ENCODE measurements around the gene NME1.
"Not testable (repeated sequence)": the region's sequence is repeated elsewhere in the genome, so short reads cannot be mapped to it uniquely, and the experiment has no call there.

Gene NME1

GRCh38 chr17:51147650-51148049 lies 5.7 kb upstream of the NME1 start:
- no peak for DNase-seq

- DNase-seq: no peak
These were observed 4.2 kb upstream of the NME1 start for GRCh38 chr17:51149163-51149562.

- DNase-seq: no peak
These were observed 2.4 kb upstream of the NME1 start for GRCh38 chr17:51150932-51151331.

GRCh38 chr17:51152766-51153209 lies 571 bp upstream of the NME1 start:
- no peak for DNase-seq

DNA sequence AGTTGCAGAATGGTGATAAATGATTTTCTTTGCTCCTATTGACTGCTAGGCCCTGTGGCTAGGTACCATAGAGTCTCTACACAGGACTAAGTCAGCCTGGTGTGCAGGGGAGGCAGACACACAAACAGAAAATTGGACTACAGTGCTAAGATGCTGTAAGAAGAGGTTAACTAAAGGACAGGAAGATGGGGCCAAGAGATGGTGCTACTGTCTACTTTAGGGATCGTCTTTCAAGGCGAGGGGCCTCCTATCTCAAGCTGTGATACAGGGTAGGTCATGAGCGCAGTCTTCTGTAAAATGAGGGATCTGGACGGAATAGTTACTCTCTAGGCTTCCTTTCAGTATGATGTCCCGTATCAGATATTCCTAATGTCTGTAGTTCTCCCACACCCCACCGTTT lies 817 bp downstream of the NME1 start:
- DNase-seq: no peak

DNA sequence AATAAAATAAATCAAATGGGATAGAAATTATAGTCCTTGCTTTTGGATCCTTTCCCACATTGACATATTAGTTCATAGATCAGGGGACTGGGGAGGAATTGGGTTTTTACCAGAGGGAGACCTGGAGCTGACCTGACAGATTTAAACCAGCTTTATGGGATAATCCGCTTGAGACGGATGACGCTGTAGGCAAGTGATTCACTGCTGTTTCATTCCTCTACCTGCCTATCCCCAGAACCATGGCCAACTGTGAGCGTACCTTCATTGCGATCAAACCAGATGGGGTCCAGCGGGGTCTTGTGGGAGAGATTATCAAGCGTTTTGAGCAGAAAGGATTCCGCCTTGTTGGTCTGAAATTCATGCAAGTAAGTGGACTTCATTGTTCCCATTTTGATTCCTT lies 2.1 kb downstream of the NME1 start:
- DNase-seq: no peak

GRCh38 chr17:51159604-51160003 lies 6.2 kb downstream of the NME1 start:
- DNase-seq: no peak

GRCh38 chr17:51161541-51161940 lies 8.2 kb downstream of the NME1 start:
- no peak for DNase-seq

DNA sequence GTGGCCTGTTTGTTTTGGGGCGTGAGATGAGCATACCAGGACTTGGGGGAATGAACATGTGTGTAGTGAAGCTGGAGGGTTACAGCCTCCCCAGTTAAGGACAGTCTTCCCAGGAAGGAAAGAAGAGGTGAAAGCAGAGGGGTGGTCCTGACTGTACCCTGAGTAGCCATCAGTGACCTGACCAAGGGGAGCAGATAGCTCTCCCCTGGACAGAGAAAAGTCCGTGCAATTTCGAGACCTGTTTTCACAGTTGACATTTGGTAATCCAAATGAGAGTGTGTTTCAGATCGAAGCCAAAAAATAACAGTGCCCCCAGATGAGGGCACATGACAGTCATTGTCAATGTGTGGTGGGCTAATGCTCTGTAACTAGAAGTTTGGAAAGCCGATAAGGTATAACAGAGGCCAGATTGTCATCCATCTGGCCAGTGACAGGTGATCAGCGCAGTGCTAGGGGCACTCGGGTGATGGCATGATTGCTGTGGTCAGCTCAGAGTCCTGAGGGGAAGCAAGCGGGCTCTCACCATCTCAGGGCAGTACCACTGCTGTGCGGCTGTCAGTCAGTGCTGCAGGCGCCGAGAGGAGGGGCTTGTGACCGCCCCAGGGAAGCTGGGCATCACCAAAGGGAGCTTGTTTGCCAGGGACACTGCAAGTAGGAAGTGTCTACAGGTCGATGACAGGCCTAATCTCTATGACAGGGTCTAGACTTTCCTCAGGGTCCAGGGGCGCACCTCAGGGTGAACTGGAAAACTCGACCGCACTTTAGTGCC lies 11.7 kb downstream of the NME1 start:
- DNase-seq: no peak

DNA sequence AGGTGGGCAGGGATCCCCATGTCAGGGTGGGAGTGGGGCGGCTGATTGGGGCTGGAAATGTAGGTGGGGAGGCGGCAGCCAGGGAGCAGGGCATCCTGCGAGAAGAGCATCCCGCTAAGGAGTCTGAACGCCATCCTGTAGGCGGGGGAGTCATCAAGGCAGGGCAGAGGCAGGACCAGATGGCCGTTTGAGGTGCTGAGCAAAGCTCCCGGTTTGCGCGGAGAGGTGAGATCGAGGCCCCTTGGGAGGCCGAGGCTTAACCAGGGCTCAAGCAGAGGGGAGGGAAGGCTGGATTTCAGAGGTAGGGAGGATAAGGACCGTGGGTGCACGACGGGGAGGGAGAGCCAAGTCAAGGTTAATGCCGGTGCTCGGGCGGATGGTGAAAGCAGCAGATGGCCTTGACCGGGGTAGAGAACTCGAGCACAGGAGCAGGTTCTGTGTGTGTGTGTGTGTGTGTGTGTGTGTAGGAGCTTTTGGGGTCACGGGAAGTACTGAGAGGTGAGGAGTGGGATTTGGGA lies 12.4 kb downstream of the NME1 start:
- DNase-seq: peak in 1 of 2 donors; percentile 66

DNA sequence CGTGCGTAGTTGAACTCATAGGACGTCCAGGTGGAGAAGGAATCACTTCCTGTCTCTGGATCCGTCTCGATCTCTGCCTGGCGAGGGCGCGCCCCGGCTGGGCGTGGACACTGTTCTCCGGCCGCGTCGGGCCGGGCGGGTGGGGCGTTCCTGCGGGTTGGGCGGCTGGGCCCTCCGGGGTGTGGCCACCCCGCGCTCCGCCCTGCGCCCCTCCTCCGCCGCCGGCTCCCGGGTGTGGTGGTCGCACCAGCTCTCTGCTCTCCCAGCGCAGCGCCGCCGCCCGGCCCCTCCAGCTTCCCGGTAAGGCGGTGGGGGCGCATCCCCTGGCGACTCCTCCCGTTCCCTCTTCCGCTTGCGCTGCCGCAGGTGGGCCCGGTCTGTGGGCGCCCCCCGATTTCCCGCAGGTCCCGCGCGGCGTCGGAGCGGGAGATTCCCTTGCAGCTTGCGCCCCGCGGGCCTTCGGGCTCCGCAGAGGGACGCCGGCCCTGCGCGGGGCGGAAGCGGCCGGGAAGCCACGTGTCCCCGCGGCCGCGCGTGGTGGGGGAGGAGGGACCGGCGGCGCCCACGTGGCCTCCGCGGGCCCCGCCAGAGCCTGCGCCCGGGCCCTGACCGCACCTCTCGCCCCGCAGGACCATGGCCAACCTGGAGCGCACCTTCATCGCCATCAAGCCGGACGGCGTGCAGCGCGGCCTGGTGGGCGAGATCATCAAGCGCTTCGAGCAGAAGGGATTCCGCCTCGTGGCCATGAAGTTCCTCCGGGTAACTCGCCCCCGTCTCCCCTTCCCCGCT lies 13.0 kb downstream of the NME1 start, which contains the start of gene NME2:
NME2 (plus strand) TSS at position 214 of the 789 bp plus-strand sequence; CDS start at position 634, 420 bp downstream.
- peak; percentile 55 to 66 for DNase-seq

DNA sequence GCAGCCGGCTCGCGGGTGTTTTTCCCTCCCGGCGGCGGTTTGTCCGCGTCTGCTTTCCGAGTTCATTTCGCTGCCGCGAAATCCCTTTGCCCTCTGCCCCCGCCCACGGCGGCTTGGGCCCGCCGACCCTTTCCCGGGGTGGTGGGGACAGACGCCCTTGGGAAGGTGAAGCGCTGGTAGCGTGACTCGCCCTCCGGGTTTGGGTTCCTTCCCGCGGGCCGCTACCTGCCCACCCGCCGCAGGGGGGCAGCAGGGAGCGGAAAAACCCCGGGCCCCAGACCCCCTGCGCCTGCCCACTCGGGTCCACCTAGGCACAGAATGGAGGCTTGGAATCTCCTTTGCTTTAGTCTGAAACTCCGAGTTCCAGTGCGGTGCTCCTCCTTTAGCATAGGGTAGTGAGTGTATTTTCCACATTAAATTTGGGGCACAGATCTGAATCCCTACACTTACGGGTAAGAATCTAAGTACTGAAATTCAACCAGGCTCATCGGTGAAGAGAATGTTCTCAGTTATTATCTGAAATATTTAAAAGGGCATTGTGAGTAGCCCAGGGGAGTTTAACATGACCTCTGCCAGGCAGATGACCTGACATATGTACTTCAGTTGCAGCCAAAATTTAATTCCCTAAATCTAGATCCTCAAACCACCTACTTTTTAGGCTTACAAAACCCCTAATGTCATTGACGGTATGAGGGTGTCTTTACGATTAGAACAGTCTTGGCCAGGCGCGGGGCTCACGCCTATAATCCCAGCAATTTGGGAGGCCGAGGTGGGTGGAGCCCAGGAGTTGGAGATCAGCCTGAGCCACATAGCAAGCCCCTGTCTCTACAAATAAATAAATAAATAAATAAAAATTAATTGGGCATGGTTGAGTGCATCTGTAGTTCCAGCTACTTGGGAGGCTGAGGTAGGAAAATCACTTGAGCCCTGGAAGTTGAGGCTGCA lies 13.9 kb downstream of the NME1 start:
- DNase-seq: peak; percentile 19 to 35

- no peak for DNase-seq
These were observed 16.0 kb downstream of the NME1 start for GRCh38 chr17:51169340-51169739.

DNA sequence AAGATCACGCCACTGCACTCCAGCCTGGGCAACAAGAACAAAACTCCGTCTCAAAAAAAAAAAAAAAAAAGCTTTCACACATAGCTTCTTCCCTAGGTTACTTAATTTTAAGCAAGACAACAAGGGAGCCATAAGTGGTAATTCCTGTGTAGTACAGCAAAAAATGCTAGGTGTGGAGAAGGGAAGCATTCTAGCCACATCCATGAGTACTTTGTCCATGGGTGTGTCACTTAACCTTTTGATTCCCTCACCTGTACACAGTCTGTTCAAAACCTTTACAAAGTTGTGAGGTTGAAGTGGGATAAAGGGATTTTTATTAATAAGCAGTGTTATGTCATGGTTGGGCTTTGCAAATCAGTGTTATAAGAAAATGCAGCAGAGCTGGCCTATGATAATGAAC lies 17.4 kb downstream of the NME1 start:
- DNase-seq: no peak

DNA sequence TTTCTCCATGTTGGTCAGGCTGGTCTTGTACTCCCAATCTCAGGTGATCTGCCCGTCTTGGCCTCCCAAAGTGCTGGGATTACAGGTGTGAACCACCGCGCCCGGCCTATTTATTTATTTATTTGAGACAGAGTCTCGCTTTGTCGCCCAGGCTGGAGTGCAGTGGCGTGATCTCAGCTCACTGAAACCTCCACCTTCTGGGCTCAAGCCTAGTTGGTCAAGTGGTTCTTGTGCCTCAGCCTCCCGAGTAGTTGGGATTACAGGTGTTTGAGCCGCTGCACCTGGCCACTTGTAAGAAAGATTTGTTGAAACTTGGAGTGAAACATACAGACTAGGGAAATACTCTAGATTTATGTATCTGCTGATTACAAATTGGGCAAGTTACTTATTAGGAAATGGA lies 18.7 kb downstream of the NME1 start:
- DNase-seq: not testable (repeated sequence)

DNA sequence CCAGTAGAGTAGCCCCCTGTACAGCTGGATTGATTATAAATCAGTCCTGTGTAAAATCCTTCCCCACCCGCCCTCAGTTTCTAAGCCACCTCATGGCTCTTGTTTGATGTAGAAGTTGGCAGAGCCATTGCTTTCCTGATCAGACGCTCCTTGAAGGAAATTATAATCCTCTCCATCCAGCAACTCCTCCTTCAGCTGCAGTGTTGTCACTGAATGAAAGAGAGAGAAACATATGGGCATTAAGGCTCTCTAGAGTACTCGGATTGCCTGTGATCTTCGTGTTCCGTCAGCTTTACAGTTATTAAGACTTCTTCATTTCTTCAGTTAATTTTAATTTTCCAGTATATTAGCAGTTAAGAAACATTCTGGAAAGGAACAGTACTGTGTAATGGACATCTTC lies 27.1 kb downstream of the NME1 start:
- DNase-seq: no peak

DNA sequence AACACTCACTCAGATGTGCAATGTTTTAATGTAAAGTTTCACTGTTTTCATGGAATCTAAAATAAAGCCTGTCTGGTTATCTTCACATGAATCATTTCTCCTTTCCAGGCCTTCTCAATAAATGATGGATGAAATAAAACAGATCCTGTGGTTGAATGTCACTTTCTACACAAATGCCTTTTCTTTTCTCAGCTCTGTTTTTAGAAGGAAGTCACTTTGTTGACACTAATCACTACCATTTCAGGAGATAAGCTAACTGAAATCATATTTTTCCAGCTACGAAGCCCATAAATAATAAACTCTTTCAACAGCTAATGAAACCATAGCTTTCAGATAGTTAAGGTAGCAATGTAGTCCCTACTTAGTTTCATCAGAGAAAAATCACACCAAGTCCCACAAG lies 30.8 kb downstream of the NME1 start:
- no peak for DNase-seq

- no peak for DNase-seq
These were observed 32.5 kb downstream of the NME1 start for GRCh38 chr17:51185763-51186332.

- DNase-seq: no peak
These were observed 35.0 kb downstream of the NME1 start for GRCh38 chr17:51188271-51188833.

GRCh38 chr17:51189162-51189561 lies 35.8 kb downstream of the NME1 start:
- DNase-seq: no peak

DNA sequence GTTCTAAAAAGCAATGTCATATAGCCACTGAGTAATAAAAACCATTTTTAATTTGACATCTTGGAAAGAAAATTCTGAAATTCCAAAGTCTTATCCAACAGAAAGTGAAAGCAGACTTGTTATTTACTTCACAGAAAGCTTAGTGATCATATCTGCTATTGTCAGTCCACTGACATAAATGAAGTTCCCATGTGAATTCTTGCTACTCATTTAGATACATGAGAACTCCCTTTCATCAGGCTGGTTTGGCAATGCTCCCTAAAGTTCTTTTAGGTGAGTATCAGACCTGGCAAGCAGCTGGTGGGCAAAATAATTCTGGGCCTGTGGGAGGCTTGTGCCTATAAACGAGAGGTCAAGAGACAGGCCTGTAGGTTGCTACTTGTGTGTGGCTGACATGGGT lies 36.3 kb downstream of the NME1 start:
- DNase-seq: no peak

GRCh38 chr17:51191895-51192294 lies 38.5 kb downstream of the NME1 start:
- DNase-seq: no peak
